HepG2 (cell line): ENCODE results near the gene ERH. TPM values are rescaled to one million over a fixed set of nuclear protein-coding genes. Genes with fewer than 3 reads are reported as not detected.
A peak's percentile ranks its signal among the peaks of the same experiment; 100 is the strongest.

Experiments used
- ATAC-seq: fragments of 200-7000 bp; cut with Tn5 transposase; 3 replicates; pipeline ENCODE4 v1.9.1; 2020; ENCODE audit warnings: mild to moderate bottlenecking, moderate library complexity
- BruUV-seq: library from RNA; stranded (reverse); fragments of 400-500 nt; replicated peaks from 2 replicates; lab custom pipeline; 2021; lab: Mats Ljungman, UMichigan
- CTCF ChIA-PET: fragments of 300-600 bp; formaldehyde crosslinking; extraction: SDS; loops from one replicate; lab custom pipeline; 2021; ENCODE audit warnings: low total read pairs, inconsistent platforms, low intra/inter-chr PET ratio; lab: Yijun Ruan, JAX
- POLR2A ChIA-PET: fragments of 350-600 bp; sonication (Branson Sonifier 250); formaldehyde crosslinking; loops from one replicate; lab custom pipeline; 2020; ENCODE audit warnings: antibody characterized with exemption, inconsistent platforms; lab: Yijun Ruan, JAX
- DNase-seq: peaks from one replicate; pipeline ENCODE4 v3.0.0-alpha.2; 2015; ENCODE audit warnings: low spot score
- FAIRE-seq: peaks from 3 replicates; lab custom pipeline; 2011; peaks lifted over from hg19 to GRCh38; lab: Jason Lieb, UNC
- H2AFZ ChIP-seq: one replicate; pipeline ENCODE4 v1.6.1; 2011; ENCODE audit warnings: low read length, inconsistent platforms
- H3K27ac ChIP-seq: fragments of 300-600 bp; 3 replicates; pipeline ENCODE4 v1.8.0; 2011; ENCODE audit warnings: mixed run types, mild to moderate bottlenecking, mixed read lengths, low read length, inconsistent platforms; ENCODE audit not compliant: insufficient read depth; ENCODE audit errors: extremely low read length
- H3K27me3 ChIP-seq, 2 experiments: fragments of 200-600 bp in 1 of 2; 2 replicates in 1 of 2; 3 replicates in 1 of 2; pipeline versions ENCODE4 v1.6.0 to v1.8.0; 2011; ENCODE audit warnings: low read length in 2 of 2, mild to moderate bottlenecking in 2 of 2, moderate library complexity in 2 of 2, inconsistent platforms in 1 of 2; ENCODE audit not compliant: insufficient read depth in 2 of 2, control insufficient read depth in 1 of 2
- H3K36me3 ChIP-seq, 2 experiments: fragments of 200-600 bp in 1 of 2; replicated peaks in 1 of 2; 2 replicates in 1 of 2; 3 replicates in 1 of 2; pipeline versions ENCODE4 v1.5.1 to v1.8.0; 2011; ENCODE audit warnings: low read length in 2 of 2, inconsistent platforms in 1 of 2; ENCODE audit not compliant: insufficient read depth in 2 of 2, control insufficient read depth in 1 of 2
- H3K4me1 ChIP-seq: 2 replicates; pipeline ENCODE4 v1.5.1; 2012; ENCODE audit warnings: low read length, inconsistent platforms; ENCODE audit not compliant: insufficient read depth
- H3K4me2 ChIP-seq: 2 replicates; pipeline ENCODE4 v1.6.0; 2011; ENCODE audit warnings: low read depth, low read length, inconsistent platforms
- H3K4me3 ChIP-seq, 3 experiments: fragments of 200-600 bp in 1 of 3; sonication (generic), shearing (Covaris generic) in 1 of 3; replicated peaks in 1 of 3; 2 replicates each; pipeline ENCODE4 v1.5.1; 2011 to 2016; ENCODE audit warnings: low read length in 3 of 3, inconsistent platforms in 2 of 3, low read depth in 2 of 3, mild to moderate bottlenecking in 2 of 3, control low read depth in 1 of 3, mixed read lengths in 1 of 3; ENCODE audit not compliant: insufficient read depth in 1 of 3
- H3K79me2 ChIP-seq: one replicate; pipeline ENCODE4 v1.6.1; 2011; ENCODE audit warnings: low read length, inconsistent platforms; ENCODE audit not compliant: insufficient read depth
- H3K9ac ChIP-seq: 2 replicates; pipeline ENCODE4 v1.6.0; 2011; ENCODE audit warnings: mild to moderate bottlenecking, low read depth, low read length, inconsistent platforms; ENCODE audit not compliant: insufficient read depth
- H3K9me3 ChIP-seq: 2 replicates; pipeline ENCODE4 v1.5.1; 2012; ENCODE audit warnings: mild to moderate bottlenecking, low read length
- H4K20me1 ChIP-seq: 2 replicates; pipeline ENCODE4 v1.6.0; 2011; ENCODE audit warnings: inconsistent platforms, mild to moderate bottlenecking, low read length, moderate library complexity; ENCODE audit not compliant: insufficient read depth
- CCAR2 ChIP-seq: fragments of 200-400 bp; formaldehyde crosslinking; optimal IDR thresholded peaks from 2 replicates; pipeline ENCODE3; 2018; ENCODE audit warnings: low read depth, mild to moderate bottlenecking, low read length, moderate library complexity
- ERF ChIP-seq: IDR thresholded peaks from 2 replicates; pipeline ENCODE4 v1.6.1; 2018; ENCODE audit warnings: missing biosample characterization, missing genetic modification reagents
- EZH2 ChIP-seq: conservative IDR thresholded peaks from 2 replicates; pipeline ENCODE4 v1.6.1; 2012; ENCODE audit warnings: mild to moderate bottlenecking, low read depth, low read length, moderate library complexity
- JUND ChIP-seq: sonication (generic); formaldehyde crosslinking; IDR thresholded peaks from 2 replicates; pipeline ENCODE4 v1.8.0; 2022; ENCODE audit warnings: mild to moderate bottlenecking, missing genetic modification reagents
- LCORL ChIP-seq, 2 experiments: fragments of 450-650 bp in 1 of 2; sonication (generic) in 1 of 2; formaldehyde crosslinking in 1 of 2; IDR thresholded peaks; 2 replicates each; pipeline versions ENCODE4 v1.5.0 to v1.6.1; 2017 to 2020; ENCODE audit warnings: antibody characterized with exemption in 1 of 2, missing genetic modification reagents in 1 of 2
- PHF8 ChIP-seq: sonication (generic); formaldehyde crosslinking; IDR thresholded peaks from 2 replicates; pipeline ENCODE4 v1.5.0; 2020; ENCODE audit warnings: missing genetic modification reagents
- RCOR2 ChIP-seq: IDR thresholded peaks from 2 replicates; pipeline ENCODE4 v1.6.1; 2016; ENCODE audit warnings: missing biosample characterization, missing genetic modification reagents
- SKI ChIP-seq: fragments of 450-650 bp; IDR thresholded peaks from one replicate; pipeline ENCODE4 v1.6.1; 2018; ENCODE audit warnings: mild to moderate bottlenecking; ENCODE audit not compliant: partially characterized antibody
- ZNF878 ChIP-seq: sonication (generic); formaldehyde crosslinking; IDR thresholded peaks from 2 replicates; pipeline ENCODE4 v1.8.1; 2023; ENCODE audit warnings: mild to moderate bottlenecking, missing genetic modification reagents, moderate library complexity
- WGBS: methylation state at CpG from one replicate; pipeline ENCODE4 v1.1.6; 2017; ENCODE audit warnings: low lambda C conversion rate; 5-methylcytosine and 5-hydroxymethylcytosine counted together
- in situ Hi-C: cut with HindIII; loops from 2 replicates; pipeline ENCODE4 v1.10.0; 2017; ENCODE audit warnings: low pct_unique_long_range_greater_than_20kb; ENCODE audit not compliant: extremely low pct_ligation_motif_present
- intact Hi-C: fragments of 100-400 bp; cut with micrococcal nuclease; formaldehyde crosslinking; loops from one replicate; pipeline ENCODE4 v1.10.0; 2022; ENCODE audit not compliant: unreplicated experiment
- polyA plus RNA-seq, 8 experiments: library from polyadenylated mRNA; depleted of rRNA in 3 of 8; stranded (reverse) in 7 of 8; unstranded in 1 of 8; fragments of >200 nt; fragmentation: Illumina TruSeq in 4 of 8; extraction: Trizol in 4 of 8; gene quantifications; 2 replicates each; pipeline versions ENCODE4 v1.2.1 to v1.2.3, GENCODE V29; 2011 to 2016; ENCODE audit warnings: low read depth in 4 of 8, missing spikeins in 1 of 8, mixed read lengths in 1 of 8; ENCODE audit not compliant: insufficient read depth in 1 of 8
- total RNA-seq, 5 experiments: library from RNA; depleted of rRNA; stranded (reverse); fragments of >200 nt; fragmentation: Illumina TruSeq; extraction: Trizol; gene quantifications; 2 replicates each; pipeline ENCODE4 v1.2.3, GENCODE V29; 2016; ENCODE audit warnings: low read depth in 1 of 5
- TF ChIP-seq, protein P1 (sequence below): fragments of 450-650 bp; IDR thresholded peaks from 2 replicates; pipeline ENCODE4 v1.6.1; 2016
- TF ChIP-seq, protein P2 (sequence below): sonication (generic); formaldehyde crosslinking; IDR thresholded peaks from 2 replicates; pipeline ENCODE4 v1.5.0; 2020; ENCODE audit warnings: missing genetic modification reagents, mild to moderate bottlenecking, borderline replicate concordance
- TF ChIP-seq, protein P3 (sequence below): sonication (generic); formaldehyde crosslinking; conservative IDR thresholded peaks from 2 replicates; pipeline ENCODE4 v1.4.0; 2020; ENCODE audit warnings: missing genetic modification reagents
- TF ChIP-seq, protein P4 (sequence below), 2 experiments: sonication (generic) in 1 of 2; formaldehyde crosslinking in 1 of 2; IDR thresholded peaks; 2 replicates each; pipeline versions ENCODE4 v1.4.0 to v1.6.1; 2018 to 2020; ENCODE audit warnings: missing genetic modification reagents in 2 of 2, borderline replicate concordance in 1 of 2, low read depth in 1 of 2, mild to moderate bottlenecking in 1 of 2, missing biosample characterization in 1 of 2

Gene ERH
- total and polyA plus RNA-seq, 2 of the 13 experiments (the other 11 are each of a cell fraction or from before 2014, with no cell fraction given) = 105 to 341 TPM

DNA sequence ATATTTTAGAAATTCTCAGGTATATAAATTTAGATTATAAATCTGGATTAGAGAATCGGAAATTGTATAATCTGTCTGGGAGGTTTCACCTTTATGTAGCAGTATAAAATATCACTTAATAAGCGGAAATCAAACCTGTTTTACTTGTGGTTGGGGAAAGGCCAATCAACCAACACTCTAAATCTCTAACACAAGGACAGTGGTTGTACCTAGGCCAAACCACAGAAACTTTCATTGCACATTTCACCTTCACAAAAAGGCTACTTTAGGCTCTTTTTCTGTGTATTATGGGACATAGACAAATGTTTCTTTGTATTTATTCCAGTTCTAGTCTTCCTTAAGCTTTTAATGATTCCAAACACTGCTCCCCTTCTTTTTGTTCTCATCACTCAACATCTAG, 19.8 kb downstream of the ERH start:
- DNase-seq (no peak), FAIRE-seq (no peak), ATAC-seq (no peak)
- Histone ChIP-seq H3K79me2 (peaks cover 5% of the 10 kb centered on the region), H2AFZ (no peak overlapping the region), H3K36me3 (peaks cover 5 to 46% of the 10 kb centered on the region in 2 experiments), H3K4me2 (no peak overlapping the region), H3K9ac (no peak overlapping the region), H3K4me1 (no peaks in the 10 kb centered on the region), H3K27me3 (no peaks in the 10 kb centered on the region), H4K20me1 (peaks cover 4% of the 10 kb centered on the region; the same call in 1 of the 2 replicates), H3K4me3 (no peak overlapping the region), H3K9me3 (no peaks in the 10 kb centered on the region), H3K27ac (no peak overlapping the region)
- POLR2A ChIA-PET = no interaction called here
- CTCF ChIA-PET = no interaction called here
- intact Hi-C loops = no loop called here
- no peak for TF ChIP-seq PHF8
- TF ChIP-seq JUND (CRISPR knock-in tag) = no peak
- TF ChIP-seq, protein P1, sequence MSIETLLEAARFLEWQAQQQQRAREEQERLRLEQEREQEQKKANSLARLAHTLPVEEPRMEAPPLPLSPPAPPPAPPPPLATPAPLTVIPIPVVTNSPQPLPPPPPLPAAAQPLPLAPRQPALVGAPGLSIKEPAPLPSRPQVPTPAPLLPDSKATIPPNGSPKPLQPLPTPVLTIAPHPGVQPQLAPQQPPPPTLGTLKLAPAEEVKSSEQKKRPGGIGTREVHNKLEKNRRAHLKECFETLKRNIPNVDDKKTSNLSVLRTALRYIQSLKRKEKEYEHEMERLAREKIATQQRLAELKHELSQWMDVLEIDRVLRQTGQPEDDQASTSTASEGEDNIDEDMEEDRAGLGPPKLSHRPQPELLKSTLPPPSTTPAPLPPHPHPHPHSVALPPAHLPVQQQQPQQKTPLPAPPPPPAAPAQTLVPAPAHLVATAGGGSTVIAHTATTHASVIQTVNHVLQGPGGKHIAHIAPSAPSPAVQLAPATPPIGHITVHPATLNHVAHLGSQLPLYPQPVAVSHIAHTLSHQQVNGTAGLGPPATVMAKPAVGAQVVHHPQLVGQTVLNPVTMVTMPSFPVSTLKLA = no peak
- no peak for TF ChIP-seq CCAR2
- TF ChIP-seq, protein P2, sequence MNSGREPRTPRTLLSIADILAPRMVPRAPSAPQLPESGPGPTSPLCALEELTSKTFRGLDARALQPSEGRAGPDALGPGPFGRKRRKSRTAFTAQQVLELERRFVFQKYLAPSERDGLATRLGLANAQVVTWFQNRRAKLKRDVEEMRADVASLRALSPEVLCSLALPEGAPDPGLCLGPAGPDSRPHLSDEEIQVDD (CRISPR knock-in tag) = no peak
- no peak for TF ChIP-seq LCORL (IDR thresholded peaks at IDR 0.05)
- no peak for TF ChIP-seq LCORL (CRISPR knock-in tag; IDR thresholded peaks at IDR 0.05)
- TF ChIP-seq, protein P3, sequence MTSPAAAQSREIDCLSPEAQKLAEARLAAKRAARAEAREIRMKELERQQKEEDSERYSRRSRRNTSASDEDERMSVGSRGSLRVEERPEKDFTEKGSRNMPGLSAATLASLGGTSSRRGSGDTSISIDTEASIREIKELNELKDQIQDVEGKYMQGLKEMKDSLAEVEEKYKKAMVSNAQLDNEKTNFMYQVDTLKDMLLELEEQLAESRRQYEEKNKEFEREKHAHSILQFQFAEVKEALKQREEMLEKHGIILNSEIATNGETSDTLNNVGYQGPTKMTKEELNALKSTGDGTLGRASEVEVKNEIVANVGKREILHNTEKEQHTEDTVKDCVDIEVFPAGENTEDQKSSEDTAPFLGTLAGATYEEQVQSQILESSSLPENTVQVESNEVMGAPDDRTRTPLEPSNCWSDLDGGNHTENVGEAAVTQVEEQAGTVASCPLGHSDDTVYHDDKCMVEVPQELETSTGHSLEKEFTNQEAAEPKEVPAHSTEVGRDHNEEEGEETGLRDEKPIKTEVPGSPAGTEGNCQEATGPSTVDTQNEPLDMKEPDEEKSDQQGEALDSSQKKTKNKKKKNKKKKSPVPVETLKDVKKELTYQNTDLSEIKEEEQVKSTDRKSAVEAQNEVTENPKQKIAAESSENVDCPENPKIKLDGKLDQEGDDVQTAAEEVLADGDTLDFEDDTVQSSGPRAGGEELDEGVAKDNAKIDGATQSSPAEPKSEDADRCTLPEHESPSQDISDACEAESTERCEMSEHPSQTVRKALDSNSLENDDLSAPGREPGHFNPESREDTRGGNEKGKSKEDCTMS (CRISPR knock-in tag) = no peak
- TF ChIP-seq RCOR2 (CRISPR knock-in tag) = no peak
- TF ChIP-seq, protein P4, sequence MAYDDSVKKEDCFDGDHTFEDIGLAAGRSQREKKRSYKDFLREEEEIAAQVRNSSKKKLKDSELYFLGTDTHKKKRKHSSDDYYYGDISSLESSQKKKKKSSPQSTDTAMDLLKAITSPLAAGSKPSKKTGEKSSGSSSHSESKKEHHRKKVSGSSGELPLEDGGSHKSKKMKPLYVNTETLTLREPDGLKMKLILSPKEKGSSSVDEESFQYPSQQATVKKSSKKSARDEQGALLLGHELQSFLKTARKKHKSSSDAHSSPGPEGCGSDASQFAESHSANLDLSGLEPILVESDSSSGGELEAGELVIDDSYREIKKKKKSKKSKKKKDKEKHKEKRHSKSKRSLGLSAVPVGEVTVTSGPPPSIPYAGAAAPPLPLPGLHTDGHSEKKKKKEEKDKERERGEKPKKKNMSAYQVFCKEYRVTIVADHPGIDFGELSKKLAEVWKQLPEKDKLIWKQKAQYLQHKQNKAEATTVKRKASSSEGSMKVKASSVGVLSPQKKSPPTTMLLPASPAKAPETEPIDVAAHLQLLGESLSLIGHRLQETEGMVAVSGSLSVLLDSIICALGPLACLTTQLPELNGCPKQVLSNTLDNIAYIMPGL (CRISPR knock-in tag; IDR thresholded peaks at IDR 0.05; ENCODE audit: borderline replicate concordance in 1 of 2, low read depth in 1 of 2) = no peak
- TF ChIP-seq SKI = no peak
- no peak for TF ChIP-seq ERF (CRISPR knock-in tag)
- TF ChIP-seq EZH2 = no peak
- no peak for TF ChIP-seq ZNF878 (CRISPR knock-in tag)
- in situ Hi-C loops = no loop called here
- WGBS = 100% methylated on average over 2 of the region's 2 CpGs
- BruUV-seq = TSS peak; percentile 11
